Stimulated activated naive CD8-positive, alpha-beta T cell treated with anti-CD3 and anti-CD28 coated beads, Interleukin-15, Interleukin-2, amounts not matched to agents 100 U/mL and 50 U/mL, for 24 hours (primary cell): ENCODE data around the gene C16orf96.

ENCODE experiments used
- ATAC-seq: fragments of 150-1000 bp; cut with Tn5 transposase; one replicate; pipeline ENCODE4 v1.10.0; 2021
- DNase-seq: peaks from one replicate; pipeline ENCODE4 v3.0.0; 2021

C16orf96 gene

GRCh38 chr16:4556112-4556511 is at the start of gene C16orf96:
TSS of gene C16orf96 (plus strand) at chr16:4556340. CDS start at chr16:4556490, 150 bp downstream.
- DNase-seq, result no peak
- ATAC-seq, result no peak

GRCh38 chr16:4506450-4506849 is 49.7 kb upstream of the C16orf96 start:
- peak; percentile 66 for ATAC-seq
- peak; percentile 58 for DNase-seq

DNA sequence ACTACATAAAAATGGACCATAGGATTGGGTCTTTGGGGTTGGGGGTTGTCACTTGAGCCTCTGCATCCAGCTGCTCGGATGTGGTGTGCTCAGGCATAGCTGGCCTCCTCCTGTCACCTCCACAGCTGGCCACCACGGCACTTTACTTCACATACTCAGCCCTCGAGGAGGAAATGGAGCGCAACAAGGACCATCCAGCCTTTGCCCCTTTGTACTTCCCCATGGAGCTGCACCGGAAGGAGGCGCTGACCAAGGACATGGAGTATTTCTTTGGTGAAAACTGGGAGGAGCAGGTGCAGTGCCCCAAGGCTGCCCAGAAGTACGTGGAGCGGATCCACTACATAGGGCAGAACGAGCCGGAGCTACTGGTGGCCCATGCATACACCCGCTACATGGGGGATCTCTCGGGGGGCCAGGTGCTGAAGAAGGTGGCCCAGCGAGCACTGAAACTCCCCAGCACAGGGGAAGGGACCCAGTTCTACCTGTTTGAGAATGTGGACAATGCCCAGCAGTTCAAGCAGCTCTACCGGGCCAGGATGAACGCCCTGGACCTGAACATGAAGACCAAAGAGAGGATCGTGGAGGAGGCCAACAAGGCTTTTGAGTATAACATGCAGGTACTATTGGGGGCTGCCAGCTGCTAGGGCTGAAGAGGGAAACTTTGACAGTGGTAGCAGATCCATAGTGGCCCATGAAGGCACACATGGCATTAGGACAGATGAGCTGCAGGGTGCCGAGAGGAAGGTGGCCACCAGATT is 48.4 kb upstream of the C16orf96 start:
- DNase-seq (no peak), ATAC-seq (no peak)

DNA sequence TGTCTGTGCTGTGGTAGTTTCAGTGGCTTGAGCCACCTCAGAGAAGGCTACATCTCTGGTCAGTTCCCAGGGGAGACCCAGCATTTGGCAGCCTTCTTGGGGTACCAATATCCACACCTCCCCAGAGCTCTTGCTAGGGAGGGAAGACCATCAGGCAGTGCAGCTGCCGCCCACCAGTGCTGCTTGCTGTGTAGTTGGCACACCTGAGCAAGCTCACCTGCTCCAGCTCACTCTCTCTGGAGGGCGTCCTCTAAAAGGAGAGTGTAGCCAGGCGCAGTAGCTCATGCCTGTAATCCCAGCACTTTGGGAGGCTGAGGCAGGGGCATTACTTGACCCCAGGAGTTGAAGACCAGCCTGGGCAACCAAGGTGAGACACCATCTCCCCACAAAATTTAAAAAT is 47.3 kb upstream of the C16orf96 start:
- ATAC-seq (no peak), DNase-seq (no peak)

DNA sequence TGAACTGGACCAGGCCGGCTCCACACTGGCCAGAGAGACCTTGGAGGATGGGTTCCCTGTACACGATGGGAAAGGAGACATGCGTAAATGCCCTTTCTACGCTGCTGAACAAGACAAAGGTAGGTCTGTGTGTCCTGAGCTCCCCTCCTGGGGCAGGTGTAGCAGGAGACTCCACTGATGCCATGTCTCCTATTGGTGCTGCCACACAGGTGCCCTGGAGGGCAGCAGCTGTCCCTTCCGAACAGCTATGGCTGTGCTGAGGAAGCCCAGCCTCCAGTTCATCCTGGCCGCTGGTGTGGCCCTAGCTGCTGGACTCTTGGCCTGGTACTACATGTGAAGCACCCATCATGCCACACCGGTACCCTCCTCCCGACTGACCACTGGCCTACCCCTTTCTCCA is 46.7 kb upstream of the C16orf96 start:
- DNase-seq (no peak), ATAC-seq (no peak)

- DNase-seq, result no peak
- no peak for ATAC-seq
These were observed 46.0 kb upstream of the C16orf96 start for GRCh38 chr16:4510131-4510530.

GRCh38 chr16:4510747-4511426 is 45.3 kb upstream of the C16orf96 start:
- no peak for ATAC-seq
- no peak for DNase-seq

- ATAC-seq (no peak), DNase-seq (peak; percentile 30)
These were observed 44.6 kb upstream of the C16orf96 start for GRCh38 chr16:4511441-4512082.

DNA sequence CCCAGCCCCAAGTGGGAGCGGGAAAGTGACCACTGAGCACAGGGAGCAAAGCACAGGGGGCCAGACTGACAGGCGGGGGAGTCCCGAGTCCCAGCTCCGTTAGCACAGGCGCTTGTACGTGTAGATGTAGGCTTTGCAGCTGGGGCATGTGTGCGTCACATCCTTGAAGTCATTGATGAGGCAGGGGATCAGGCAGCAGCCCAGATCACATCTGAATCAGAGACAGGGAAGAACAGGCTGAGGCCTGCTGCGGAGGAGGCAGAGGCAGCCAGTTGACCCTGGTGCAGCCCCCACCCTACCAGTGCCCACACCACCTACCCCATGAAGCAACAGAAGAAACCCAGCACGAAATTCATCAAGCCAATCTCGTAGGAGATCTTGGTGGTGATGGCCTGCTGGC is 43.7 kb upstream of the C16orf96 start:
- no peak for DNase-seq

GRCh38 chr16:4513086-4513860 is 42.9 kb upstream of the C16orf96 start:
- ATAC-seq (no peak), DNase-seq (no peak)

More for the DNA sequence above, 43.7 kb upstream of the C16orf96 start:
- no peak for ATAC-seq

DNA sequence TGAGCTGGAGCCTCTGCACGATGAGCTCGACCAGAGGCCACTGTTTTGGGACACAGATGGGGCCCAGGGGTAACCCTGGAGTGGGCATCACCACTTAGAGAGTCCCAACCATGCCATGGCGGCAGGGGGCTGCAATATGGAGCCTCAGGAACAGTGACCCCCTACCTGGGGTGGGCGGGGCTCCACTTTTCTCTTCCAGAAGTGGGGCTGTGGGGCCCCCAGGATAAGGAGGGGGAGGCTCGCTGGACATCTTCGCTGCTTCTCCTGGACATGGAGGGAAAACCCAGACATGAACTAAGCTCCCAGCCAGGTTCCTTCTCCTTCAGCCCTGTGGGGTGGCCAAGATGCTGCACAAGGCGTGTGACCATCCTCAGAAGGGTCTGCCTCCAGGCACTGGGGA is 42.3 kb upstream of the C16orf96 start:
- DNase-seq (no peak), ATAC-seq (no peak)

- ATAC-seq (no peak), DNase-seq (no peak)
These were observed 41.5 kb upstream of the C16orf96 start for GRCh38 chr16:4514606-4515005.

DNA sequence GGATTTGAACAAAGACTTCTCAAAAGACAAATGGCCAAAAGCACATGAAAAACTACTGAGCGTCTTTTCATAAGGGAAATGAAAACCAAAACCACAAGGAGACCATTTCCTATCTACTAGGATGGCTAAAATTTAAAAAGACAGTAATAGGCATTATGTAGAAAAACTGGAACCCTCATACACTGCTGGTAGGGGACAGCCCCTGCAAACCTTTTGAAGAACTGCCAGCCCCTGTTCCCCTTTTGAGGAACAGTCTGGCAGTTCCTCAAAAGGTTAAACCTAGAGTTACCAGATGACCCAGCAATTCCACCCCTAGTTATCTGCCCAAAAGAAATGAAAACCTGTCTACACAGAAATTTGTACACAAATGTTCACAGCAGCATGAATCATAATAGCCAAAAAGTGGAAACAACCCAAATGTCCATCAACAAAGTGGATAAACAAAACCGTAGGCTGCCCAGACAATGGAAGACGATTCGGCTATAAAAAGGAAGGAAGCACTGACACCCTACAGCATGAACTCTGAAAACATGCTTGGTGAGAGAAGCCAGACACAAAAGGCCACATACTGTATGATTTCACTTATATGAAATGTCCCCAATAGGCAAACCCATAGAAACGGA is 40.4 kb upstream of the C16orf96 start:
- DNase-seq (no peak), ATAC-seq (peak; percentile 62)

- DNase-seq (peak; percentile 27), ATAC-seq (no peak)
These were observed 38.1 kb upstream of the C16orf96 start for GRCh38 chr16:4517812-4518680.

DNA sequence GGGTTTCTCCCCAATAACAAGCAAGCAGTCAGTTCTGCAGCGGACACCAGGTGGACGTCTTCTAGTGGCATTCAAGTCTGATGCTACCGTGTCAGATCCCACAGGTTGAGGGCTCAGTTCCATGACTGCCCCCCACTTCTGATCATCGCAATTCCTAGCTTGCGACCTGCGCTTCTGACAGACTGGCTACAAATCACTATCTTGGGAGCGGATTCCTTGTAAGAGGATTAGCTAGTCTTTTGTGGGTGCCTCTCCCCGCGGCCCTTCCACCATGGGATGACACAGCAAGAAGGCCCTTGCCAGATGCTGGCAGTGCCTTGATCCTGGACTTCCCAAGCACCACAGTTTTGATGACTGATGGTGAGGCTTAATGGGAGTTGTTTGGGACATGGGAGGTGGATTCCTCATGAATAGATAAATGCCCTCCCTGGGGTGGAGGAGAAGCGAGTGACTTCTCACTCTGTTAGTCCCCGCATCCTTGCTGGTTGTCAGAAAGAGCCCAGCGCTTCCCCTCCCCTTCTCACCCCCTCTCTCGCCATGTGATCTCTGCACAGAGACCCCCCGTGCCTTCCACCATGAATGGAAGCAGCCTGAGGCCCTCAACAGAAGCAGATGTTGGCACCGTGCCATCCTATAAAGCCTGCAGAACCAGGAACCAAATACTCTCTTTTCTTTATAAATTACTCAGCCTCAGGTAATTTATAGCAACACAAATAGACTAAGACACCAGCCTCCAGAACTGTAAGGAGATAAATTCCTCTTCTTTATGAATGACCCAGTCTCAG is 36.7 kb upstream of the C16orf96 start:
- ATAC-seq (no peak), DNase-seq (no peak)

DNA sequence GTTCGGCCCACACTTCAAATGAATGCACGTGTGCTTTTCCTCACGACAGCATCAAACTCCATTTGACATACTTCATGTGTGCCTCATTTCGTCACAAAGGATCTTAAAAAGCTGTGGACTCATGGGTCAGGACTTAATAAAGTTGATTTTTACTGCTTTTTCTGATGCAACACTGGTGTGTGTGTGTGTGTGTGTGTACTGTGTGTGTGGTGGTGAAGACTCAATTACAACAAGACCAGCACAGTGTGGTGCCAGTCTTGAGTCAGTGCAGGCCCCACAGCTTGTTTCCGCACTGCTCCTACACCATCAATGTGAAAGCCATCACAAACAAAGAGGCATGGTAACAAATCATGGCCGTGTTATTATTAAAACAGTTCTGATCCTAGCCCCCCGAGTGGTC is 35.2 kb upstream of the C16orf96 start:
- ATAC-seq, result no peak

GRCh38 chr16:4522051-4522581 is 34.0 kb upstream of the C16orf96 start:
- DNase-seq (no peak), ATAC-seq (no peak)

More for the DNA sequence above, 35.2 kb upstream of the C16orf96 start:
- DNase-seq, result no peak

DNA sequence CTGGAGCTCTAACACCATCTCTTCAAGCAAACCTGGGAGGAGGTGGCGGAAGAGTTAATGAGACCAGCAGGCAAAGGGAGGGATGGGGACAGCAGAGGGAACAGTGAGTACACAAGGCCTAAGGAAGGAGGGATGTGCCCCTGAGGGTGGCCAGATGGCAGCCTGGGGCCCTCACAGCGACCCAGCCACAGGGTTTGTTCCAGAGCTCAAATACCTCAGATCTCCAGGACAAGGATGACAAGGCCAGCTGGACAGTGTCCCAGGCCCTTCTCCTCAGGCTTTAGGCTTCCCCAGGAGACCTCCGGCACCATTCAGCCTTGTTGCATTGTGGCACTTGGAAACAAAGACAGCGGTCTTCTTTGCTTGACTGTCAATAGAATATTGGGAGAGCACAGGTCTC is 32.5 kb upstream of the C16orf96 start:
- ATAC-seq, result no peak
- no peak for DNase-seq

DNA sequence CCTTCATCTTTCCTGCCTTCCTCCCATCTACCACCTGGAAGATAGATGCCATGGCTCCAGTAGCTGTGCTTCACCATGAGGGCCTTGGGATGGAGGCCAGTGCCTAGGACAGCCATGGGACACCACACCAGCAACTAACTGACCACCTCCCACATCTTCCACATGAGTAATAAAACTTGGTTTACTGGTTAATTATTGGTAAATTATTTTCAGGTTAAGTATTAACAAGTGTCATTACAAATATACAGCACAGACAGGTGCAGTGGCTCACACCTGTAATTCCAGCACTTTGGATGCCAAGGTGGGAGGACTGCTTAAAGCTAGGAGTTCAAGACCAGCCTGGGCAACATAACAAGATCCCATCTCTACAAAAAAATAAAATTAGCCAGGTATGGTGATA is 31.6 kb upstream of the C16orf96 start:
- DNase-seq, result no peak
- no peak for ATAC-seq

DNA sequence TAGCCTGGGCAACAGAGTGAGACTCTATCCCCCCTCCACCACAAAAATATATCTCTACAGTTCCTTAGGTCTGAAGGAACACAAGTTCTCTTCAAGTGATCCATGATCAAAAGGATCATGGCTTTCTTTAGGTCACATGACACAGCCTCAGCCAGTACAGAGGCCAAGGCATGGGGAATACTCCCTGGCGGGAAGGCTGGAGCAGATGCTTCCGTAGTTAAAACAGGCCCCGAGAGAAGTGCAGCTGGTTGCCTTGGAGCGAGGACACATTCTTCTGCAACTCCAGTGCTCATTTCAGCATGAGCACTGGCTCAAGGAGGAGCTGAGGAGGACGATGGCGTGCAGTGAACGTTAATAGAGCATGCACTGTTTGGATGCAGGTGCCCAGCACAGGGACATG is 31.1 kb upstream of the C16orf96 start:
- ATAC-seq (no peak), DNase-seq (no peak)
